Naive thymus-derived CD4-positive, alpha-beta T cell (primary cell): ENCODE results near the gene HLA-DMA. TPM values are rescaled to one million over a fixed set of nuclear protein-coding genes. Genes with fewer than 3 reads are reported as not detected.

Experiments used
- ATAC-seq: fragments of 150-1000 bp; cut with Tn5 transposase; 2 replicates; pipeline ENCODE4 v1.10.0; 2021; ENCODE audit warnings: mild to moderate bottlenecking, moderate library complexity
- CTCF ChIA-PET: fragments of 350-600 bp; sonication (Branson Sonifier 250); formaldehyde crosslinking; loops from one replicate; lab custom pipeline; 2021; ENCODE audit warnings: antibody characterized with exemption; lab: Charles Lee
- POLR2A ChIA-PET: fragments of 350-600 bp; sonication (Branson Sonifier 250); formaldehyde crosslinking; loops from one replicate; lab custom pipeline; 2021; ENCODE audit warnings: antibody characterized with exemption, inconsistent platforms; lab: Charles Lee
- DNase-seq, 9 donors: peaks; one replicate each; pipeline versions ENCODE4 v3.0.0 to v3.0.0-alpha.2; 2020 to 2022; ENCODE audit warnings: mixed read lengths in 1 of 9
- H3K27ac ChIP-seq: one replicate; pipeline ENCODE4 v1.7.0; 2013; ENCODE audit warnings: mild to moderate bottlenecking, low read depth, low read length, moderate library complexity
- H3K27me3 ChIP-seq, 2 donors: one replicate each; pipeline ENCODE4 v1.7.0; 2013; ENCODE audit warnings: low read length in 2 of 2, mild to moderate bottlenecking in 2 of 2, moderate library complexity in 2 of 2; ENCODE audit not compliant: control insufficient read depth in 2 of 2, insufficient read depth in 2 of 2
- H3K36me3 ChIP-seq, 3 experiments: 1 replicate in 2 of 3; 2 replicates in 1 of 3; pipeline ENCODE4 v1.7.0; 2013; ENCODE audit warnings: low read length in 3 of 3, mild to moderate bottlenecking in 3 of 3, moderate library complexity in 1 of 3; ENCODE audit not compliant: insufficient read depth in 3 of 3, control insufficient read depth in 2 of 3
- H3K4me1 ChIP-seq, 2 donors: one replicate each; pipeline ENCODE4 v1.7.0; 2013; ENCODE audit warnings: low read length in 2 of 2, mild to moderate bottlenecking in 2 of 2, moderate library complexity in 1 of 2; ENCODE audit not compliant: control insufficient read depth in 2 of 2, insufficient read depth in 2 of 2
- H3K4me3 ChIP-seq: 2 replicates; pipeline ENCODE4 v1.7.0; 2013; ENCODE audit warnings: mild to moderate bottlenecking, low read length
- H3K9me3 ChIP-seq, 3 experiments: 1 replicate in 2 of 3; 2 replicates in 1 of 3; pipeline ENCODE4 v1.7.0; 2013; ENCODE audit warnings: low read length in 3 of 3; ENCODE audit not compliant: control insufficient read depth in 2 of 3
- H3K27ac Mint-ChIP-seq, 9 donors: one replicate each; pipeline ENCODE4 v1.8.0; 2020 to 2022; ENCODE audit warnings: mixed read lengths in 9 of 9, mild to moderate bottlenecking in 8 of 9, moderate library complexity in 5 of 9, inconsistent platforms in 2 of 9
- H3K27me3 Mint-ChIP-seq, 5 donors: one replicate each; pipeline ENCODE4 v1.8.0; 2021 to 2022; ENCODE audit warnings: mixed read lengths in 5 of 5, mild to moderate bottlenecking in 1 of 5
- H3K36me3 Mint-ChIP-seq, 5 donors: one replicate each; pipeline ENCODE4 v1.8.0; 2020 to 2022; ENCODE audit warnings: mixed read lengths in 5 of 5, mild to moderate bottlenecking in 3 of 5, inconsistent platforms in 1 of 5
- H3K4me1 Mint-ChIP-seq, 7 donors: one replicate each; pipeline ENCODE4 v1.8.0; 2020 to 2022; ENCODE audit warnings: mixed read lengths in 7 of 7, mild to moderate bottlenecking in 3 of 7, inconsistent platforms in 1 of 7
- H3K4me3 Mint-ChIP-seq, 10 donors: one replicate each; pipeline ENCODE4 v1.8.0; 2020 to 2022; ENCODE audit warnings: mild to moderate bottlenecking in 10 of 10, mixed read lengths in 10 of 10, moderate library complexity in 6 of 10, inconsistent platforms in 2 of 10
- H3K9me3 Mint-ChIP-seq, 11 donors: one replicate each; pipeline ENCODE4 v1.8.0; 2020 to 2022; ENCODE audit warnings: mixed read lengths in 11 of 11, mild to moderate bottlenecking in 4 of 11, inconsistent platforms in 1 of 11, moderate library complexity in 1 of 11
- intact Hi-C, 2 donors: fragments of 100-400 bp; cut with micrococcal nuclease; formaldehyde crosslinking; loops; one replicate each; pipeline ENCODE4 v1.15.1; 2023
- polyA plus RNA-seq, 2 donors: library from polyadenylated mRNA; unstranded; fragments of 300-500 nt; fragmentation: Illumina TruSeq; gene quantifications; one replicate each; pipeline ENCODE4 v1.2.3, GENCODE V29; 2021
- total RNA-seq, 6 experiments: library from RNA in 5 of 6; stranded (reverse) in 5 of 6; gene quantifications; 1 replicate in 5 of 6; 2 replicates in 1 of 6; pipeline ENCODE4 v1.2.3 and lab custom pipeline; 2021 to 2026

HLA-DMA gene
- total and polyA plus RNA-seq, 7 experiments from 2014 or later: 12.5 to 120 (median 25.6) TPM

- Histone ChIP-seq H3K4me1 (peaks cover 23 to 32% of the 10 kb centered on the region in 2 donors), H3K4me3 (no peak overlapping the region), H3K27ac (peak overlapping the region; percentile 34), H3K27me3 (no peaks in the 10 kb centered on the region), H3K9me3 (no peaks in the 10 kb centered on the region), H3K36me3 (peaks cover 60 to 82% (median 73%) of the 10 kb centered on the region in 3 experiments)
- peaks cover 38 to 54% (median 50%) of the 10 kb centered on the region in 7 donors for H3K4me1 Mint-ChIP-seq
- H3K36me3 Mint-ChIP-seq: peaks cover 24 to 67% (median 61%) of the 10 kb centered on the region in 5 donors
- H3K27ac Mint-ChIP-seq: peak overlapping the region in 8 of 9 donors; percentile 35 to 100 (median 70)
- ATAC-seq (no peak), DNase-seq (no peak)
- peaks cover 0 to 18% (median 0%) of the 10 kb centered on the region in 11 donors for H3K9me3 Mint-ChIP-seq
- peaks cover 0 to 5% (median 0%) of the 10 kb centered on the region in 5 donors for H3K27me3 Mint-ChIP-seq
- peak overlapping the region; percentile 22 to 99 (median 58) for H3K4me3 Mint-ChIP-seq
- CTCF ChIA-PET: interaction anchor here (1.1 to 6.3 kb wide), 4 partner anchors 8 to 44 kb away, joined by 4 to 76 read pairs (median 7); partner anchors contain the start of gene HLA-DMA
- POLR2A ChIA-PET: interaction anchor here (0.9 to 25.6 kb wide), 7 partner anchors 4 to 312 kb away, joined by 3 to 638 read pairs (median 442); partner anchors contain the start of genes BRD2, HLA-DMA, HLA-DMB and PSMB8
- intact Hi-C loops: no loop called here
Measured at GRCh38 chr6:32976334-32977069, 23.6 kb upstream of the HLA-DMA start.

GRCh38 chr6:32975886-32976285 lies 23.0 kb upstream of the HLA-DMA start:
- H3K36me3 ChIP-seq: peaks cover 60 to 80% (median 66%) of the 10 kb centered on the region in 3 experiments
- no peak overlapping the region for H3K4me3 ChIP-seq
- ChIA-PET CTCF (interaction anchor here (1.1 to 6.3 kb wide), 4 partner anchors 9 to 44 kb away, joined by 4 to 76 read pairs (median 7); partner anchors contain the start of gene HLA-DMA), POLR2A (interaction anchor here (0.6 to 25.6 kb wide), 7 partner anchors 5 to 313 kb away, joined by 3 to 638 read pairs (median 442); partner anchors contain the start of genes BRD2, HLA-DMA, HLA-DMB and PSMB8)
- Mint-ChIP-seq H3K4me1 (peaks cover 38 to 55% (median 50%) of the 10 kb centered on the region in 7 donors), H3K4me3 (peak overlapping the region; percentile 30 to 100 (median 90)), H3K9me3 (peaks cover 0 to 22% (median 0%) of the 10 kb centered on the region in 11 donors), H3K27me3 (peaks cover 0 to 5% (median 0%) of the 10 kb centered on the region in 5 donors), H3K27ac (peak overlapping the region; percentile 35 to 100 (median 71)), H3K36me3 (peaks cover 24 to 74% (median 65%) of the 10 kb centered on the region in 5 donors)
- peaks cover 23 to 32% of the 10 kb centered on the region in 2 donors for H3K4me1 ChIP-seq
- H3K9me3 ChIP-seq: no peaks in the 10 kb centered on the region
- no peaks in the 10 kb centered on the region for H3K27me3 ChIP-seq
- intact Hi-C loops: no loop called here
- ATAC-seq (no peak), DNase-seq (no peak)
- H3K27ac ChIP-seq: peak overlapping the region; percentile 88

- Mint-ChIP-seq H3K27me3 (peaks cover 0 to 5% (median 0%) of the 10 kb centered on the region in 5 donors), H3K27ac (peak overlapping the region; percentile 71 to 100 (median 99)), H3K9me3 (peaks cover 0 to 22% (median 0%) of the 10 kb centered on the region in 11 donors), H3K4me1 (peaks cover 38 to 54% (median 48%) of the 10 kb centered on the region in 7 donors), H3K36me3 (peaks cover 20 to 76% (median 57%) of the 10 kb centered on the region in 5 donors), H3K4me3 (peak overlapping the region; percentile 89 to 100 (median 98))
- ATAC-seq: no peak
- Histone ChIP-seq H3K9me3 (no peaks in the 10 kb centered on the region), H3K4me1 (peaks cover 23 to 32% of the 10 kb centered on the region in 2 donors), H3K27me3 (no peaks in the 10 kb centered on the region), H3K27ac (peak overlapping the region; percentile 88), H3K4me3 (peak overlapping the region; percentile 76), H3K36me3 (peaks cover 49 to 68% (median 55%) of the 10 kb centered on the region in 3 experiments)
- DNase-seq: no peak
- intact Hi-C loops: loop anchor here (5.0 kb wide), 7 partner anchors 298 to 1617 kb away; partner anchors contain the start of genes CLIC1 (in 2 of the 2), ATF6B (in 1 of the 2), HLA-B (in 1 of the 2) and PHF1 (in 1 of the 2)
- ChIA-PET CTCF (interaction anchor here (0.6 to 14.2 kb wide), 8 partner anchors 10 to 136 kb away, joined by 3 to 229 read pairs (median 5); partner anchors contain the start of genes HLA-DMA, HLA-DMB and TAP2), POLR2A (interaction anchor here (1.1 to 25.6 kb wide), 13 partner anchors 6 to 297 kb away, joined by 3 to 638 read pairs (median 97); partner anchors contain the start of genes BRD2, HLA-DMA, HLA-DMB and PSMB8)
Measured at GRCh38 chr6:32974541-32975308, 21.8 kb upstream of the HLA-DMA start.

DNA sequence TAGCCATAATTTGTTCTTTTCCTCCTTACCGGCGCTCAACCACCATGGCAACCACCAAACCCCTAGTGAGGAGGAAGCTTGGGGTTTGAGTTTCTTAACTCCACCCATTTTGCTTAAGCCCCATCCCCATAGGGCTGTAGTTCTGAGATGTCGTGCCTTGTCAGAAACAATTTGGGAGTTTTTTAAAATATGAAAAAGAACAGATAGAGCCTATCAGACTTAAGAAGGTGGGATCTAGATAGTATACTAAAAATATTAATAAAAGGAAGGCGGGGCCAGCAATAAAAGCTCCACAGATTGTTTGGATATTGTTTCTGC lies 21.1 kb upstream of the HLA-DMA start:
- ChIA-PET CTCF (interaction anchor here (0.7 to 14.2 kb wide), 7 partner anchors 11 to 135 kb away, joined by 3 to 229 read pairs (median 12); partner anchors contain the start of genes HLA-DMA, HLA-DMB and TAP2), POLR2A (interaction anchor here (0.6 to 25.6 kb wide), 17 partner anchors 5 to 1012 kb away, joined by 3 to 638 read pairs (median 24); partner anchors contain the start of genes BRD2, HLA-DMA, HLA-DMB and PSMB8)
- H3K4me3 ChIP-seq: peak overlapping the region; percentile 76
- peak in 7 of 9 donors; percentile 49 to 68 (median 54) for DNase-seq
- Mint-ChIP-seq H3K27me3 (peaks cover 0 to 5% (median 0%) of the 10 kb centered on the region in 5 donors), H3K4me1 (peaks cover 35 to 54% (median 44%) of the 10 kb centered on the region in 7 donors), H3K9me3 (peaks cover 0 to 22% (median 0%) of the 10 kb centered on the region in 11 donors), H3K36me3 (peaks cover 17 to 77% (median 50%) of the 10 kb centered on the region in 5 donors), H3K27ac (peak overlapping the region; percentile 78 to 100 (median 99)), H3K4me3 (peak overlapping the region; percentile 89 to 100 (median 98))
- peak overlapping the region; percentile 88 for H3K27ac ChIP-seq
- H3K36me3 ChIP-seq: peaks cover 45 to 61% (median 47%) of the 10 kb centered on the region in 3 experiments
- peaks cover 27 to 32% of the 10 kb centered on the region in 2 donors for H3K4me1 ChIP-seq
- H3K9me3 ChIP-seq: no peaks in the 10 kb centered on the region
- intact Hi-C loops: loop anchor here (5.0 kb wide), 7 partner anchors 298 to 1617 kb away; partner anchors contain the start of genes CLIC1 (in 2 of the 2), ATF6B (in 1 of the 2), HLA-B (in 1 of the 2) and PHF1 (in 1 of the 2)
- ATAC-seq: no peak
- H3K27me3 ChIP-seq: no peaks in the 10 kb centered on the region

DNA sequence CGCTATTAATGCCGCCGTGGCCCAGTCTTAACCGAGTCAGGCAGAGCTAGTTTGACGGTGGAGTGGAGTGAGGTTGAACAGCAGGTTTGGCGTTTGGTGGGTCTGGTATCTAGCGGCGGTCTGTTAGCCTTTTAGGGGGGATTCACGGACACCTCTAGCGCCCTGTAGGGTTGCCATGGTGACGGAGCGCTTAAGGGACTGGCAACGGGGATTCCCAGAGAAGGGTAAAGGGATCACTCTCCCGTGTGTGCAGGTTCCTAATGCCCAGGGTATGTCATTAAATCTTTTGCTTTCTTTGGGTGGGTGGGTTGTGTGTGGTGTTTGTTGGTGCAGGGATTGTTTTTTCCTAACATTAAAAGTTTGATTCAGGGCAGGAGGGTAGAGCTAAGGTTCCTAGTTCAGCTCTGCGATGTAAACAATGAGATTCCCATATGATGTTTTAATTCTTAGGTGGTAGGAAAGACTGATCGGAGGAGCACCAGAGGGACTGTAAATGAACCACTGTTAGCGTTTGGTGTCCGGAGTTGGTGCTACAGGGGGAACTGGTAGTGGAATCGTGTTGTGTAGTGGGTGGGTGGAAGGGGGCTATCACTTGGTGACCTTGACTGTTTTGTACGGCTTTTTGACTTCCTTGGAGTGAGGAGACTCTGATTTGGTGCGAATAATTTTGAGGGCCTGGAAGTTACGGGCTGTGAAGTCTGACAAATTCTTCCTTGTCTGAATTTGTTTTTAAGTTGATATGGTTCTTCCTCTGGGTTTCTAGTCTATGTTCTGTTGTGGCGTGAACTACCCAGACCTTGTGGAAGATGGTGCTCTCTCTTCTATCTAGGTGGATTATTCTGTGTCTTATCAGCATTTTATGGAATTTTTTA lies 20.5 kb upstream of the HLA-DMA start:
- Histone ChIP-seq H3K27me3 (no peaks in the 10 kb centered on the region), H3K4me3 (peak overlapping the region; percentile 76), H3K27ac (peak overlapping the region; percentile 88), H3K36me3 (peaks cover 40 to 56% (median 41%) of the 10 kb centered on the region in 3 experiments), H3K4me1 (peaks cover 27 to 32% of the 10 kb centered on the region in 2 donors), H3K9me3 (no peaks in the 10 kb centered on the region)
- Mint-ChIP-seq H3K27ac (peak overlapping the region; percentile 78 to 100 (median 99)), H3K4me3 (peak overlapping the region; percentile 89 to 100 (median 98)), H3K4me1 (peaks cover 35 to 55% (median 44%) of the 10 kb centered on the region in 7 donors), H3K27me3 (peaks cover 0 to 5% (median 0%) of the 10 kb centered on the region in 5 donors), H3K9me3 (peaks cover 0 to 22% (median 0%) of the 10 kb centered on the region in 11 donors), H3K36me3 (peaks cover 17 to 75% (median 45%) of the 10 kb centered on the region in 5 donors)
- intact Hi-C loops: loop anchor here (1.0 to 5.0 kb wide), 9 partner anchors 299 to 1616 kb away; partner anchors contain the start of genes CLIC1 (in 2 of the 2), ATF6B (in 1 of the 2), CUTA (in 1 of the 2) and HLA-B (in 1 of the 2)
- DNase-seq (peak in 6 of 9 donors; percentile 23 to 72 (median 30)), ATAC-seq (no peak)
- ChIA-PET POLR2A (interaction anchor here (0.6 to 25.6 kb wide), 34 partner anchors 5 to 1819 kb away, joined by 3 to 638 read pairs (median 6); partner anchors contain the start of genes BRD2, GPSM3, HLA-DMA and HLA-DMB), CTCF (interaction anchor here (0.8 to 14.2 kb wide), 9 partner anchors 12 to 135 kb away, joined by 3 to 229 read pairs (median 12); partner anchors contain the start of genes HLA-DMA, HLA-DMB, PSMB9 and TAP1)
